HG02642 (cell line): Measurements from ENCODE around the gene ELFN1.

Experiments
- ATAC-seq: cut with Tn5 transposase; IDR thresholded peaks from one replicate; pipeline ENCODE4 v1.9.1; 2021; ENCODE audit warnings: mild to moderate bottlenecking; ENCODE audit not compliant: unreplicated experiment, poor library complexity

Gene ELFN1

DNA sequence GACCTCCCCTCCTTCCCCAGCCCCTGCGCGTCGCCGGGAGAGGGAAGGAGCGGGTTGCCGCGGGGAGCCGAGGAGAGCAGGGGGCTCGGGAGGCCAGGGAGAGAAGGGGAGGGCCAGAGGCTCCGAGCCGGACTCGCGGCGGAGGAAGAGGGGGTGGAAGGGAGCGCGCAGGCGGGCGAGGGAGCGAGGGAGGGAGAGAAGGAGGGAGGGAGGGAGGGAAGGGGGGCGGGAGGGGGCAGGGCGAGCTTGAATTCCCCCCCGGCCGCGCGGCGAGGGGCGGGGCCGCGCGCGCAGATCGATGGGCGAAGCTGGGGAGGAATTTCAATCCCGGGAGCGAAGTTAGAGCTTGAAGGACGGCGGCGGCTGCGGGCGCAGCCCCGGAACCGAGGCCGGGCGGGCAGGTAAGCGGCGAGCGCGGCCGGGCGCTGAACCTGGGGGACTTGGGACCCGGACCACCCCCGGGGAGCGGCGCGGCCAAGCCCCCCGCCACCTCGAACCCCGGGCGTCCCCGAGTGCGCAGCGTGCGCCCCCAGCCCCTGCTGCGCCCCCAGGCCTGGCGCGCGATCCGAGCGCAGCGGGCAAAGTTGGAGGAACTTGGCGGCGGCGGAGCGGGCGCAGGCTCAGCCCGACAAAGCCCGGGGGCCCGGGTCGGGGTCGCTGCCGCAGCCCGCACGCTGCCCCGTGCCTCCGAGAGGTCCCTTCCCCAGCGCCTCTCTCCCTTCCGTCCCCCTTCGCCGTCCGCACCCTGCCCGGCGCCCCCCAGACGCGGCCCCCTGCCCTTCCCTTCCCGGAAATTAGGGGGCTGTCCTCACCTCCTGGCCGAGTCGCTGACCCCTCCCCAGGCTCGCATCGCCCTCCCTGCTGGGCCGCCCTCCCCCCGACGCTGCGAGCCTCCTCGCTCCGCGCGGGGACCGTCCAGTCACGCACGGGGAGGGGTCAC, at the start of gene ELFN1:
Gene ELFN1, plus strand, starts transcription at position 324 of the 940 bp plus-strand sequence. CDS start 74,320 bp downstream, outside the sequence.
- no peak for ATAC-seq

DNA sequence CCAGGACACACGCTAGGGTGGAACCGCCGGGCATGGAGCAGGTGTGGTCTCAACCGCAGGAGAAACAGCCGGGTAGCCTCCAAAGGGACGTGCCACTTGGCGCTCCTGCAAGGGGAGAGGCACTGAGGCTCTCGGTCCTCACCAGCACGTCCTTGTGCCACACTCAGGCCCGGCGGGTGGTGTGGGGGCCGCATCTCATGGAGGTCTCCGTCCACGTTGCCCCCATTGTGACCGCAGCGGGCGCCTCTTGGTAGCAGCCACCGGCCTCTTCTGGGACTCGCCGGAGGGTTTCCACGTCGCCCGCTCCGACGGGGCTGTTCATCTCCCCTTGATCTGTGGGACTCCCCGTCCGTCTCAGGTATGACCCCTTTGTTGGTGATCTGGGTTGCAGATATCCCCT, 49.2 kb upstream of the ELFN1 start:
- no peak for ATAC-seq

DNA sequence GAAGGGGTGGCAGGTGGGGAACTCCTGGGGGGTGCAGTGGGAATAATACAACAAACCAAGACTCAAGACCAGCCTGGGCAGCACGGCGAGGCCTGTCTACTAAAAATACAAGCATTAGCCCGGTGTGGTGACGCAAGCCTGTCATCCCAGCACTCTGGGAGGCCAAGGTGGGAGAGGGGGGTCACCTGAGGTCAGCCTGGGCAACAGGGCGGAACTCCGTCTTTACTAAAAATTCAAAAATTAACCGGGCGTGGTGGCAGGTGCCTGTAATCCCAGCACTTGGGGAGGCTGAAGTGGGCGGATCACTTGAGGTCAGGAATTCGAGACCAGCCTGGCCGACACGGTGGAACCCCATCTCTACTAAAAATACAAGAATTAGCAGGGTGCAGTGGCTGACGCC, 48.4 kb upstream of the ELFN1 start:
- no peak for ATAC-seq

DNA sequence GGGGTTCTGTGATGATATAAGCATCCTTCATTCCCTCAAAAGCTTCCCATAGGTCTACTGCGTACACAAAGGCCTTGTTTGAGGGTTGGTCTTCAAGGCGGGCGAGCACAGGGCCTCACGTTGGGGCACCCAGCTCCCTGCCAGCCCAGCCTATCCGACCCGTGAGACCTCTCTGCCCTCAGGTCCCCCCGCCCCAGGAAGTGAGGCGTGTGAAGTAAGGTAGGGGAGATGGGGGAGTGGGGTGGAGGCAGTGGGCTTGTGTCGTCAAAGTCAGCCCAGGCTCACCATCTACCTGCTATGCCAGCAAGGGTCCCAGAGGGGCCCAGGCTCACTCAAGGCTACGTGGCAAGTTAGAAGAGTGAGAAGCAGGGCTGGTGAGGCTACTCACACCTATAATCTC, 47.6 kb upstream of the ELFN1 start:
- no peak for ATAC-seq

DNA sequence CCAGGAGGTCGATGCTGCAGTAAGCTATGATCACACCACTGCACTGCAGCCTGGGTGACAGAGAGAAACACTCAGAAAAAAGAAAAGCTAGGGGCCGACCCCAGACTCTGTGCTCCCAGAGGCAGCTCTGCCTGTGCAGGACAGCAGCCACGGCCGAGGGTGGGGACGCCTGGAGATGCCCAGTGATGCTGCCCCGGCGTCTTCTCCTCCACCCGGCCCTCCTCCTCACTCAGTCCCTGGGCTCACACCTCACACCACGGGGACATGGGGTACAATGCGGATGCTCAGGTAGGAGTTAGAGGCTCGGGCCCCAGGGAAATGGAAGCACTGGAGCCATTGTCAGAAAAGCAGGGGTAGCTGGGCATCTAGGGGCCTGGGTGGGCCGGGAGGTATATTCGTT, 46.3 kb upstream of the ELFN1 start:
- ATAC-seq, result no peak

DNA sequence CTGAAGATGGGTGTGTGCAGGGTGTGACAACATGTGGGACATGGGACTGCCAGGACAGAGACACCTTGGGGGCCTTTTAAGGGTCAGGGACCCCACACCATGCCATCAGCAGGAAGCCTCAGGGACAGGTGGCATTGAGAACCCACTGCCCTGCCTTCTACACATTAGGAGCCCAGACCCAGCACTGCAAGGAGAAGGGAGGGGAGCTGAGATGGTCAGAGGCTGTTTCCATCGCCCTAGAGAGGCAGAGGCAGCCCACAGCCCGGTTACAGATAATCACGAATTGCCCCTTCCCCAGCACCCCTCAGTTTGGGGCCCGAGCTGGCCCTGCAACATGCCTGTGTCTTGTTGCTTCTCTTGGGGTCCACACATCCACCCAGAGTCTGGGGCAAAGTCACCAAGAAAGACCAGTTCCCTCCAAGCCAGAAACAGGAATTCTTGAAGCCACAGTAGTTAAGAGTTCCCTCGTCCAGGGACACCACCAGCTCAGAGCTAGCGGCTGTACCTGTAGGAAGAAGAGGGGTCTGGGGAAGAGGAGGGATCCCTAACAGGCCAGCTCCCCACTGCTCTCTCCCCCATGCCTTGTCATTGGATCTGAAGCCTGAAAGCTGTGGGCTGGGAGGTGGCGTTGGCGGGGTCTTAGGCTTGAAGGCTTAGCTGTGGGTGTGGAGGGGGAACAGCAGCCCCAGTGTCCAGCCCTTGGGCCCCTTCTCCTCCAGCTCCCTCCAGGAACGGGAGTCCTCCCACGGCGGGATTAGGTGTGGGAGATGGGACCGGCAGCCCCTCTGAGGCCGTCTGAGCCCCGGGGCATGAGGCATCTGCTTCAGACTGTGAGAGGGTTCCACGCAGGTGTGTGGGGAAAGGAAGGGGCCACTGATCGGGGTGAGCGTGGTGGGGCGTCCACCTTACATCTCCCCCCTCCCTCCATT, 44.8 kb upstream of the ELFN1 start:
- ATAC-seq, result no peak

DNA sequence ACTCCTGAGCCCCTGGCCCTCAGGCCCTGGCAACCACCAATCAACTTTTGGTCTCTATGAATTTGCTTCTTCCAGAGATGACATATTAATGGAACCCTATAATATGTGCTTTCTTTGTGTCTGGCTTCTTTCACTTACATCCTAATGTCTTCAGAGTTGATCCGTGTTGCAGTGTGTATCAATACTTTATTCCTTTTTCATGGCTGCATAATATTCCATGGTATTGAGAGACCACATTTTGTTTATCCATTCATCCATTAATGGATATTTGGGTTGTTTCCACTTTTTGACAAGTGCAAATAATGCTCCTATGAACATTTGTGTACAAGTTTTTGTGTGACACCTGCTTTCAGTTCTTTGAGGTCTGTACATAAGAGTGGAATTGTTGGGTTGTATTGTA, 43.3 kb upstream of the ELFN1 start:
- no peak for ATAC-seq

DNA sequence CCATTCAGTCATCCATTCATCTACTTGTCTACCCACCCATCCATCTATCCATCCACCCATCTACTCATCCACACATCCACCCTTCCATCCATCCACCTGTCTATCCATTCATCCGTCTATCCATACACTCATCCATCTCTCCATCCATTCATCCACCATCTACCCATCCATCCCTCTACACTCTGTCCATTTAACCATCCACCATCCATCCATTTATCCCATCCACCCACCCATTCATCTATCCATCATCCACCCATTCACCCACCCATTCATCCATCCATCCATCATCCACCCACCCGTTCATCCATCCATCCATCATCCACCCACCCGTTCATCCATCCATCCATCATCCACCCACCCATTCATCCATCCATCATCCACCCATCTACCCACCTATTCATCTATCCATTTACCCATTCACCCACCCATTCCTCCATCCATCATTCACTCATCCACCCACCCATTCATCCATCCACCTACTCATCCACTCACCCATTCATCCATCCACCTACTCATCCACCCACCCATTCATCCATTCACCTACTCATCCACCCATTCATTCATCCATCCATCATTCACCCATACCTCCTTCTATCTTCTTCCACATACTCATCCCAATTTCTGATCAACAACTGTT, 39.3 kb upstream of the ELFN1 start:
- ATAC-seq, result no peak

DNA sequence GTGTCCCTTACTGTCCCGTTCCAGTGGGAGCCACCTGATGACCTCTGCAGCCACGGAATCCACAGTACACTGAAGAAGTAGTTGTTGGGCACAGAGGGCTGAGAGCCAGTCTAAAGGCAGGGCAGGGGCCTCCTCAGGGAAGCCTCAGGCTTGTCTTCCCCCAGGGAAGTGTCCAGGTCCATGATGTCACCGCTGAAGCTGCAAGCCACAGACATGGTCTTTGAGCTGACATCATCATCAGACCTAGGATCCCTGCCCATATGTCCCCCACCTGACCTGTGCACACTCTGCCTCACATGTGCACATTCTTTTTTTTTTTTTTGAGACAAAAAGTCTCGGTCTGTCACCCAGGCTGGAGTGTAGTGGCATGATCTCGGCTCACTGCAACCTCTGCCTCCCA, 38.4 kb upstream of the ELFN1 start:
- no peak for ATAC-seq

DNA sequence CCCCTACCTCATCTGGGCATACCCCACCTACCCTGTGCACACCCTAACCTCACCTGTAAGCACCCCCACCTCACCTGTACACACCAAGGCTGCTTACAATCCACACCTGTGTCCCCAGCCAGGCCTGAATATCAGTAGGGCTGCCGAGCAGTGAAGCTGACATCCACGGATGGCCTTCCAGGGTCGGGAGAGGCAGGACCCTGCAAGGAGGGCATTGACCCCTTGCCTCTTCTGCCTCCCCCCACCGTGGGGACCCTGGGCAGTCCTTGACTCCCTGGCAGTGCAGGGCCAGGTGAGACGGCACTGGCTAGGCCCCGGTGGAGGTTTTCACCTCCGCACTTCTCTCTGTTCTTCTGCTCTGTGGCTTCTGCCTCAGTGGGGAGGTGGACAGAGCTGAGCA, 37.6 kb upstream of the ELFN1 start:
- ATAC-seq, result no peak

DNA sequence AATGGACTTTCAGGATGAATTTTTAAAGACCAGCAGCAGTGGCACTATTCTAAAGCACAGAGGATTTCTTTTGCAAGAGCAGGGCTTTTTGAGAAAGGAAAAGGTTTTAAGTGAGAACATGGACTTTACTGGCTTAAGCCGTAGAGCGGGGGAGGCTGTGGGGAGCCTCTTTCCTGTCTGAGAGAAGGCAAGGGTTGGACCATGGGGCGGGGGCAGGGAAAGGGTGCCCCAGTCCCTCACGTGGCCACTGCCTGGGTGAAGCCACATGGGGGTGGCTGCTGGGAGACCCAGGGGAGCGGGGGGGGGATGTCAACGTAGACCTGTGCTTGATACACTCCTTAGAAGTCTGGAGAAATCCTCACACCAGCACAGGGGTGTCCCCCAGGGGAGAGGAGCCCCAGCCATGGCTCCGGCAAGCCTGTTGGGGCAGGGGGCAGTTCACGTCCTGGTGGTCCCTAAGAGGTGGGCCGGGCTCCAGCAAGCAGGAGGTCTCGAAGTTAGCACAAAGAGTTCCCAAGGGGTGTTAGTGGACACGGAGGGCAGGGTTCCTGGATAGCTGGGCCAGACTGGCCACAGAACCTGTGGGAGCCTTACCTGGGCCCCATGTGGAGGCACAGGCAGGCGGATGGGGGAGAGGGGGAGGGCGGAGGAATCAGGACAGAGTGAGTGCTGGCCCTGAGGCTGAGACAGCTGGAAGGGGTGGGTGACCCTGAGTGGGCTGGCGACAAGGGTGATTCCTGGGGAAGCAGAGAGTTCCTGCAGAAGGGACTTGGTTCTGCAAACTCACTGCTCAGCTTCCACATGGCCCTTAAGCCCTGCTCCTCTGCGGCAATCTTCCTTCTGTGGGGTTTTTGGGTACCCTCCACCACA, 36.9 kb upstream of the ELFN1 start:
- ATAC-seq, result no peak

DNA sequence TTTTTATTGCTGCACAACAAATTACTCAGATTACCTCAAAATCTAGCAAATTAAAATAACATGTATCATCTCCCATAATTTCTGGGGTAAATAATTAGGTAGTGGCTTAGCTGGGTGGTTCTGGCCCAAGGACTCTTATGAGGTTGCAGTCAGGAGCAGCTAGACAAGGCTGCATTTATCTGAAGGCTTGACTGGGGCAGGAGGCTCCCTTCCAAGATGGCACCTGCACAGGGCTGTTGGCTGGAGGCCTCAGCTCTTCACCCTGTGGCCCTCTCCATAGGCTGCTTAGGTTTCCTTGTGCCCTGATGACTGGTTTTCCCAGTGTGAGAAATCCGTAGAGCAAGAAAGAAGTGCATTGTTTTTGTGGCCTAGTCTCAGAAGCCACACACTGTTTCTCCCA, 34.7 kb upstream of the ELFN1 start:
- ATAC-seq, result no peak

DNA sequence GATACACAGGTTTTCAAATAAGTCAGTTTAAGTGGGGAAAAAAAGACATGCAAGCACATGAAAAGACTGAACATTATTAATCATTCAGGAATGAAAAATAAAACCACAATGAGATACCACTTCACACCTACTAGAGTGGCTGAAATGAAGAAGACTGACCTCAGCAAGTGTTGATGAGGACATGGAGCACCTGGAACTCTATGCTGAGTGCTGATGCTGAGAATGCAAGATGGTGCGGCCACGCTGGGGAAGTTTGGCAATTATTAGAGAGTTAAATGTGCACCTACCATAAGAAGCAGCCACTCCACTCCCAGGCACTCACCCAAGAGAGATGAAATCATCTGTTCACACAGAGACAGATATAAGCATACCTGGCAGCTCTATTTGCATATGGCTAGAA, 32.9 kb upstream of the ELFN1 start:
- no peak for ATAC-seq

DNA sequence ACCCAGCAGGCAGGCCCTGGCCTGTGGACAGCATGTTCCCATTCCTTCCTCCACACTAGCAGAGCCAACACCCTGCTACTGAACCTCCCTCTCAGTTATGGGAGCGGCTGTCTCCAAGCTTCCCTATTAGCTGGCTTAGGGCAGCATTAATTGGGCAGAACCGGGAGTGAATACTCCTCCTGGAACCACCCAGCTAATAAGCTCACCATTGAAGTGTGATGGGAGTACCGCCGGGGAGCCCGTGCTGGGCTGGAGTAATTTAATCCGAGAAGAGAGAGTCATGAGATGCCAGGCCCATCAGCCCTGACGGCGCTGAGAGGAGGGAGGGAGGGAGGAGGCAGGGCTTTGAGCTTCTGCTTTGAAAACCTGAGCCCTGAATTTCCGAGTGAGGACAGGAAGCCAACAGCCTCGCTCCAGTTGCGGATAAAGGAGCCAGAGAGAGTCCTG, 31.8 kb upstream of the ELFN1 start:
- no peak for ATAC-seq

DNA sequence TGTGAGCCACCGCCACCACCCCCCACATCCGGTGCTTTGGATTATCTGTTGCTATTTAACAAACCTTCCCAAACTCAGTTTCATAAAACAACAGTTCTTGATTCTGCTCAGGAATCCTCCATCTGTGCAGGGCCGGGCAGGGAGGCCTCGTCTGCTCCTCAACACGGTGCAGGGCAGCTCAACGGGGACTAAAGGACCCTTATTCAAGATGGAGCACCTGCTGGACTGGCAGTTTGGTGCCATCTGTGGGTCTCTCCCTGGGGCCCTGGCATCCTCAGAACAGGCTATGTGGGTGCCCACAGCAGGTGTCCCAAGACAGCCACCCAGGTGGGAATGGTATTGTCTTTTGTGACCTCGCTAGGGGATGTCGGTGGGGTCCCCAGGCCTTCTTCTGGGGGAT, 31.0 kb upstream of the ELFN1 start:
- no peak for ATAC-seq

DNA sequence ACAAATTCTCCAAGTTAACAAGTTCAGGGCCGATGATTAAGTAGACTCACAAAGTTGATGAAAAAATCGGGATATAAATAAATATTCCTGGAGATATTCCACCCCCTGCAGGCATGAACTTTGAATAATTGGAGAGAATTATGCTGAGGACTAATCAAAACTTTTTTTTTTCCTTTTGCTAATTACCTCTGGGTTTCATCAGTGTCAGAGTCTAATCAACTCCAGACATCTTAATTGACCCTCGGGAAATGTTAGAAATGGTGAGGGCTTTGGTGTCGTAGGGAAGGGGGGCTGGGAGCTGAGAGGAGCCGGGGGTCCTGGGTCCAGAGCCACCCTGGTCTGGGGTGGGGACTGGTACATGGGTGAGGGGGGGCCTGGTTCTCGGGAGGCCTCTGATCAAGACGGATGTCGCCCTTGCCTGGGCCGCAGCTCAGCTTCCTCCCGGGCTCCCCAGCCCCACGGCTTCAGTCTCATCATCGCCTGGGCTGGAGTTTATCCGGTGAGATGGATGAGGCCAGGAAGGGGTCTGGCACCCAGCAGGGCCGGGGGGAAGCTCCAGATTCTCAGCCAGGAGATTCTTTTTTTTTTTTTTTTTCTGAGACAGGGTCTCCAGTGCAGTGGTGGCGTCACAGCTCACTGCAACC, 30.4 kb upstream of the ELFN1 start:
- no peak for ATAC-seq

DNA sequence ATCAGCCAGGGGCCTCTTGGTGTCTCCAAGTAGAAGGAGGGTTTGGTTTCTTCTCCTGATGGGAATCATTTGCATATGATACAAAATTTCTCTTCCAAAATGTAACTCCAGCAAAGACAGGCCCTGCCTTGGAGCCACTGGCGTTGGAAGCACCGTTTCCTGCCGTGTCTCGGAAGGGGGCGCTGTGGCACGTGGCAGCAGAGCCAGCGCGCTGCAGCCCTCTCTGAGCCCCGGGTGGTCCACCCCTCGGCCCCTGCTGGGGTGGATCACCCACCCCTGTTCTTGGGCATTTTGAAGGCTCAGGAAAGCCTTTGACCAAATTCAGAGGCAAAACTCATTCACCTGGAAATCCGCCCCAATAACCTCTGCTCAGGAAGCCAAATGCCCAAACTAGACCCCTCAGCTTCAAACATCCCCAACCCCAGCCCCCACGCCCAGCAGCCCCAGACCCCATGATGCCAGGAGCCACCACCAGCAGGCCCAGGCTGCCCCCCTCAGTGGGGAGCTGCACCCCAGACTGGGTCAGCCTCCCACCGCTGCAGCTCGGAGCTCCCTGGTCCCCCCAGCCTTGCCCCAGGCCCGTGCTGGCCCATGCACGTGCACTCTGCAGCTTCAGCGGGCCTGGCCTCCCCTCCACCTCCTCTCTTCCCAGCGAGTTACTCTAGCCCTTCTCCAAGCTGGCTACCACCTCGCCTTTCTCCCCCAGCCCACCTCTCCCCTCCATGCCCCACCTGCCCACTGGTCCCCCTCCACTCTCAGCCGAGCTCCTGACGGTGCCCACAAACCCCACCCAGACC, 29.5 kb upstream of the ELFN1 start:
- ATAC-seq, result no peak

DNA sequence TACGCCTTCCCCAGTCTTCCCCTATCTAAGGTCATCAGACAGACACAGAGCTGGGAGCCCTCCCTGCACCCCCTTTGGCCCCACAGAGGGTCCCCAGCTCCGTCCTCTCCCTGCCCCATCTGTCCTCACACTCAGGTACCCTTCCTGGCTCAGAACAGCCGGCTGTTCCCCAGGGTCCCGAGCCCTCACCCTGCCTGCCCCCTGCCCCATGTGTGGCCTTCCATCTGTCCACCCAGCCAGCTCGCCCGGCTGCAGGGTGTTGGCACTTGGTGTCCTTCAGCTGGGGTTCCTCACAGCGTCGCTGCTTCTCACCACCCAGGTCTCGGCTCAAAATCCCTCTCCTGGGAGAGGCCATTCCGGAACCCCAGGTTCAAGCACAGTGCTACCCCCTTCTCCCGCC, 28.9 kb upstream of the ELFN1 start:
- ATAC-seq, result no peak
